GM23338 (cell line): ENCODE results near the gene UQCRFS1. TPM values are rescaled to one million over a fixed set of nuclear protein-coding genes. Genes with fewer than 3 reads are reported as not detected.

ENCODE experiments used
- ATAC-seq: fragments of 200-7000 bp; cut with Tn5 transposase; 3 replicates; pipeline ENCODE4 v1.9.1; 2020
- DNase-seq: peaks from one replicate; pipeline ENCODE4 v3.0.0-alpha.2; 2015; ENCODE audit warnings: low spot score
- H2AFZ ChIP-seq: fragments of 200-600 bp; sonication (generic); 2 replicates; pipeline ENCODE4 v1.8.0; 2016; ENCODE audit warnings: antibody characterized with exemption, mild to moderate bottlenecking, moderate library complexity
- H3F3A ChIP-seq: fragments of 200-600 bp; sonication (generic); replicated peaks from 2 replicates; pipeline ENCODE4 v1.8.0; 2017; ENCODE audit warnings: antibody characterized with exemption, mixed run types, low read depth
- H3K27ac ChIP-seq: fragments of 200-600 bp; sonication (generic); 2 replicates; pipeline ENCODE4 v1.6.1; 2016; ENCODE audit warnings: low read depth
- H3K27me3 ChIP-seq: fragments of 200-600 bp; sonication (generic); 2 replicates; pipeline ENCODE4 v1.8.0; 2016; ENCODE audit warnings: mild to moderate bottlenecking, mixed run types, moderate library complexity; ENCODE audit not compliant: insufficient read depth
- H3K36me3 ChIP-seq: fragments of 200-600 bp; sonication (generic); 2 replicates; pipeline ENCODE4 v1.8.0; 2016; ENCODE audit warnings: mild to moderate bottlenecking; ENCODE audit not compliant: insufficient read depth
- H3K4me1 ChIP-seq: fragments of 200-600 bp; sonication (generic); 2 replicates; pipeline ENCODE4 v1.8.0; 2016; ENCODE audit warnings: mild to moderate bottlenecking, moderate library complexity; ENCODE audit not compliant: insufficient read depth
- H3K4me2 ChIP-seq: fragments of 200-600 bp; sonication (generic); 2 replicates; pipeline ENCODE4 v1.7.1; 2017; ENCODE audit warnings: mixed run types
- H3K4me3 ChIP-seq: fragments of 200-600 bp; sonication (generic); 2 replicates; pipeline ENCODE4 v1.6.1; 2016; ENCODE audit warnings: mixed run types
- H3K79me2 ChIP-seq: fragments of 200-600 bp; sonication (generic); replicated peaks from 2 replicates; pipeline ENCODE4 v1.8.0; 2017; ENCODE audit warnings: mild to moderate bottlenecking; ENCODE audit not compliant: insufficient read depth
- H3K9me2 ChIP-seq: fragments of 200-600 bp; sonication (generic); 2 replicates; pipeline ENCODE4 v1.8.0; 2017; ENCODE audit not compliant: insufficient read depth
- H4K20me1 ChIP-seq: fragments of 200-600 bp; sonication (generic); replicated peaks from 2 replicates; pipeline ENCODE4 v1.8.0; 2017; ENCODE audit warnings: mild to moderate bottlenecking; ENCODE audit not compliant: insufficient read depth
- H3K27ac Mint-ChIP-seq: 2 replicates; pipeline ENCODE4 v1.8.0; 2020; ENCODE audit warnings: inconsistent platforms, mild to moderate bottlenecking, moderate library complexity, mixed read lengths
- H3K27me3 Mint-ChIP-seq: 3 replicates; pipeline ENCODE4 v1.8.0; 2022; ENCODE audit warnings: low read depth, mild to moderate bottlenecking, moderate library complexity, mixed read lengths, inconsistent platforms; ENCODE audit not compliant: insufficient read depth, poor library complexity
- H3K36me3 Mint-ChIP-seq: 3 replicates; pipeline ENCODE4 v1.8.0; 2021; ENCODE audit warnings: low read depth, mild to moderate bottlenecking, inconsistent platforms, moderate library complexity, mixed read lengths
- H3K4me1 Mint-ChIP-seq: 3 replicates; pipeline ENCODE4 v1.8.0; 2020; ENCODE audit warnings: mild to moderate bottlenecking, inconsistent platforms, mixed read lengths
- H3K4me3 Mint-ChIP-seq: 3 replicates; pipeline ENCODE4 v1.8.0; 2021; ENCODE audit warnings: moderate library complexity, mild to moderate bottlenecking, inconsistent platforms, mixed read lengths
- H3K9me3 Mint-ChIP-seq: 3 replicates; pipeline ENCODE4 v1.8.0; 2020; ENCODE audit warnings: moderate library complexity, mild to moderate bottlenecking, inconsistent platforms, mixed read lengths
- JUNB ChIP-seq: IDR thresholded peaks from one replicate; pipeline ENCODE4 v1.6.1; 2016; ENCODE audit warnings: antibody characterized with exemption; ENCODE audit not compliant: unreplicated experiment
- NANOG ChIP-seq: IDR thresholded peaks from 2 replicates; pipeline ENCODE4 v1.6.1; 2016; ENCODE audit warnings: antibody characterized with exemption, borderline replicate concordance
- STAT1 ChIP-seq: IDR thresholded peaks from one replicate; pipeline ENCODE4 v1.6.1; 2016; ENCODE audit warnings: antibody characterized with exemption; ENCODE audit not compliant: unreplicated experiment
- polyA plus RNA-seq: library from polyadenylated mRNA; unstranded; fragments of >200 nt; fragmentation: Nextera tagmentation; extraction: Ambion mirVana; gene quantifications from 2 replicates; pipeline ENCODE4 v1.2.1, GENCODE V29; 2016
- total RNA-seq: library from RNA; depleted of rRNA; stranded (reverse); fragments of >200 nt; shearing (Covaris generic); gene quantifications from 2 replicates; pipeline ENCODE4 v1.2.3, GENCODE V29; 2014
- TF ChIP-seq, protein P1 (sequence below), 2 experiments: fragments of 200-600 bp in 1 of 2; sonication (generic) in 1 of 2; conservative IDR thresholded peaks; 2 replicates each; pipeline versions ENCODE4 v1.5.1 to v1.6.1; 2016 to 2017; ENCODE audit warnings: antibody characterized with exemption in 2 of 2, low read depth in 2 of 2, mild to moderate bottlenecking in 2 of 2, moderate library complexity in 1 of 2
- TF ChIP-seq, protein P2 (sequence below): IDR thresholded peaks from 2 replicates; pipeline ENCODE4 v1.6.1; 2016; ENCODE audit warnings: antibody characterized with exemption

UQCRFS1 gene
- total and polyA plus RNA-seq, 2 experiments from 2014 or later = 49.4 to 57.6 TPM

DNA sequence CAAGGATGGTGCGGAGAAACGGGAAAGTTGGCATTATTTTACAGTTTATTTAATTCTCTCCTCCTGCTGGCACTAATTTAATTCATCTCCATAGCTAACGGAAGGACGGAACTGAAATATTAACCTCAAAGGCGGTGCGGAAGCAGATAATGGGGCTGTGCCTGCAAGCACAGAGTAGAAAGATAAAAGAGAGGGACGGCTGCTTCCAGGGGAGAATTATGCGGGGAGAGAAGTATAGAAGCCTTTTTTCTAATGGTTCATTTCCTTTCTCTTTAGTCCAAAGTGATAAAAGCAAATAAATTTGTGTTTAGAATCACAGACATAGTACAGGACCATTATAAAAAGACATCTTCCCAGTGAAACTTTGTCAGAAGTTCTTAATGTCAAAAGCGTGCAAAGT, 34.5 kb upstream of the UQCRFS1 start:
- DNase-seq = no peak
- H3K4me2 ChIP-seq = no peak overlapping the region
- Mint-ChIP-seq H3K36me3 (no peaks in the 10 kb centered on the region), H3K4me3 (no peak overlapping the region), H3K9me3 (peaks cover 3% of the 10 kb centered on the region; the same call in 1 of the 3 replicates), H3K4me1 (peaks cover 15% of the 10 kb centered on the region), H3K27me3 (peaks cover 2% of the 10 kb centered on the region), H3K27ac (no peak overlapping the region)
- 0 out of 2 replicates have a peak overlapping the region, but pooled peaks have one; percentile 43 for H2AFZ ChIP-seq
- H3K27me3 ChIP-seq = no peaks in the 10 kb centered on the region
- no peaks in the 10 kb centered on the region for H3K9me2 ChIP-seq
- no peak for ATAC-seq
- no peaks in the 10 kb centered on the region for H3F3A ChIP-seq
- no peaks in the 10 kb centered on the region for H3K36me3 ChIP-seq
- H3K4me3 ChIP-seq = no peak overlapping the region
- TF ChIP-seq NANOG (no peak), STAT1 (no peak)
- TF ChIP-seq, protein P1, sequence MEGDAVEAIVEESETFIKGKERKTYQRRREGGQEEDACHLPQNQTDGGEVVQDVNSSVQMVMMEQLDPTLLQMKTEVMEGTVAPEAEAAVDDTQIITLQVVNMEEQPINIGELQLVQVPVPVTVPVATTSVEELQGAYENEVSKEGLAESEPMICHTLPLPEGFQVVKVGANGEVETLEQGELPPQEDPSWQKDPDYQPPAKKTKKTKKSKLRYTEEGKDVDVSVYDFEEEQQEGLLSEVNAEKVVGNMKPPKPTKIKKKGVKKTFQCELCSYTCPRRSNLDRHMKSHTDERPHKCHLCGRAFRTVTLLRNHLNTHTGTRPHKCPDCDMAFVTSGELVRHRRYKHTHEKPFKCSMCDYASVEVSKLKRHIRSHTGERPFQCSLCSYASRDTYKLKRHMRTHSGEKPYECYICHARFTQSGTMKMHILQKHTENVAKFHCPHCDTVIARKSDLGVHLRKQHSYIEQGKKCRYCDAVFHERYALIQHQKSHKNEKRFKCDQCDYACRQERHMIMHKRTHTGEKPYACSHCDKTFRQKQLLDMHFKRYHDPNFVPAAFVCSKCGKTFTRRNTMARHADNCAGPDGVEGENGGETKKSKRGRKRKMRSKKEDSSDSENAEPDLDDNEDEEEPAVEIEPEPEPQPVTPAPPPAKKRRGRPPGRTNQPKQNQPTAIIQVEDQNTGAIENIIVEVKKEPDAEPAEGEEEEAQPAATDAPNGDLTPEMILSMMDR (conservative IDR thresholded peaks at IDR 0.05; ENCODE audit: low read depth in 2 of 2) = no peak; a peak in 1 of 4 replicates
- TF ChIP-seq, protein P2, sequence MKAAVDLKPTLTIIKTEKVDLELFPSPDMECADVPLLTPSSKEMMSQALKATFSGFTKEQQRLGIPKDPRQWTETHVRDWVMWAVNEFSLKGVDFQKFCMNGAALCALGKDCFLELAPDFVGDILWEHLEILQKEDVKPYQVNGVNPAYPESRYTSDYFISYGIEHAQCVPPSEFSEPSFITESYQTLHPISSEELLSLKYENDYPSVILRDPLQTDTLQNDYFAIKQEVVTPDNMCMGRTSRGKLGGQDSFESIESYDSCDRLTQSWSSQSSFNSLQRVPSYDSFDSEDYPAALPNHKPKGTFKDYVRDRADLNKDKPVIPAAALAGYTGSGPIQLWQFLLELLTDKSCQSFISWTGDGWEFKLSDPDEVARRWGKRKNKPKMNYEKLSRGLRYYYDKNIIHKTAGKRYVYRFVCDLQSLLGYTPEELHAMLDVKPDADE = no peak
- no peaks in the 10 kb centered on the region for H3K79me2 ChIP-seq
- no peaks in the 10 kb centered on the region for H4K20me1 ChIP-seq
- H3K4me1 ChIP-seq = no peaks in the 10 kb centered on the region; the same call in 1 of the 2 replicates
- no peak overlapping the region for H3K27ac ChIP-seq

DNA sequence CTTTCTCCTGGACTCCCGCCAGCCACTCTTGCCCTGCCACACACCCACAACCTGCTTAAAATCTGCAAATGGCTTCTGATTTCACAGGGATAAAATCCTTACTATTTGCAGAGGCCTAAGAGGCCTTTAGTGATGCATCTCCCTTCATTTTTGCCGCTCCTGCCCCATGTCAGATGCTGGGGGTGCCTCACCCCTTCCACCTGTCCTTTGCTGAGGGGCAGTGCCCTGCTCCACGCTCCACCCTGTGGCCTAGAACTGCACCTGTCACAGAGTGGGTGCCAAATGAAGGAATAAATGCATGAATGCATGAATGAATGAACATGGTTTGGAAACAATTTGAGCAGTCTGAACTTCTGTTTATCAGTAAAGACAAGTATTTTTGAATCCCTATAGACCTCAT, 34.1 kb upstream of the UQCRFS1 start:
- no peak for TF ChIP-seq JUNB
- TF ChIP-seq, protein P1 (conservative IDR thresholded peaks at IDR 0.05; ENCODE audit: low read depth in 2 of 2) = peak; percentile 30 to 46; a peak in 3 of 4 replicates
- TF ChIP-seq, protein P2 = no peak
- H3K9me3 Mint-ChIP-seq = peaks cover 3% of the 10 kb centered on the region; the same call in 1 of the 3 replicates
- Histone ChIP-seq H4K20me1 (no peaks in the 10 kb centered on the region), H3K27ac (no peak overlapping the region), H3F3A (no peaks in the 10 kb centered on the region), H2AFZ (no peak overlapping the region), H3K9me2 (no peaks in the 10 kb centered on the region), H3K79me2 (no peaks in the 10 kb centered on the region), H3K4me1 (no peaks in the 10 kb centered on the region; the same call in 1 of the 2 replicates), H3K27me3 (no peaks in the 10 kb centered on the region), H3K4me3 (no peak overlapping the region), H3K36me3 (no peaks in the 10 kb centered on the region), H3K4me2 (no peak overlapping the region)
- DNase-seq = no peak
- no peak overlapping the region for H3K27ac Mint-ChIP-seq
- H3K4me1 Mint-ChIP-seq = peaks cover 15% of the 10 kb centered on the region
- no peaks in the 10 kb centered on the region for H3K36me3 Mint-ChIP-seq
- H3K4me3 Mint-ChIP-seq = no peak overlapping the region
- H3K27me3 Mint-ChIP-seq = peaks cover 2% of the 10 kb centered on the region
- ATAC-seq = peak; percentile 68
